NCI-H774 (cell line): ENCODE results near the gene PAPSS2.

ENCODE experiments used
- DNase-seq: peaks from one replicate; lab custom pipeline; 2025; lab: John Stamatoyannopoulos, UW

PAPSS2 gene

DNA sequence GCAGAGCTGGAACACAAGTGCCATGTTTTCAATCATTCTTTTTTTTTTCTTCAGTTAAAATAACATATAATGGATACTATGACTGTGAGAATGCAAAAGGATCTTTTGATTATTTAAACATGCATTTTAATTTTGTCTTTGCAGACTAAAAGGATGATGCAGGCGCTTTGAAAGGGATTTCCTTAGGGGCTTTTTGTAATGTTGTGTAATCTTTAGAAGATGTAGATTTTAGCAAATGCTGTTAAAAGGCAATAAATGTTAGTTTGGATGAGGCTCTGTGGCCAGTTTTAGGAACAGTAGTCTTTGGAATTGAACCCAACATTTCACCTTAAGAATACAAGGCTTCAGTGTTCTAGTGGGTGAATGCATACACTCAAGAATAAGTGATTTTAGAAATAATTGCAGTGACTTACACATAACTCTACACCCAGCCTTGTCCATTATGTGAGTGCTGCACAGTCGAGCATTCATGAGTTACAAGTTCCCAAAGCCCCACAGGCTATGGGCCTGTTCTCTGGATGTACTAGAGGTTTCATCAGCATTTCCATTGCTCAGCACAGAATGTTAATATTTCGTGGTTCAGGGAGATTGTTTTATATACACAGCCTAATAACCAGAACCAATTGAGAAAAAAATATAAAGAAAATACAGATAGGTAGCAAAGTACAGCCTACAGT is 11.6 kb downstream of the PAPSS2 start:
- no peak for DNase-seq

DNA sequence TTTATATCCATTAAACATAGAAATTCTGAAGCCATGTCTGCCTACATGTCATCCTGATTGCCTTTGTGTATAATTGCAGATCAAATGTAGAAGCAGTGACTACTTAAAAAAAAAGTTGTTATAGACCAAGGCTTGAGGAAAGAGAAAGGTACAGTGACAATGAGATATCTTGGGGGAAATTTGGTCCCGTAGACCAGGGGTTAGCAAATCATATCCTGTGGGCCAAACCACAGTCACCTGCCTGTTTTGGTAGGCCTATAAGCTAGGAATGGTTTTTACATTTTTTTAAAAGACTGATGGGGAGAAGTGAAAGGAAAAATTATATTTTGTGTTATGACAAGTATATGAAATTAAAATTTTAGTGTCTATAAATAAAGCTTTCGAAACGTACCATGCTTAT is 12.9 kb downstream of the PAPSS2 start:
- no peak for DNase-seq

DNA sequence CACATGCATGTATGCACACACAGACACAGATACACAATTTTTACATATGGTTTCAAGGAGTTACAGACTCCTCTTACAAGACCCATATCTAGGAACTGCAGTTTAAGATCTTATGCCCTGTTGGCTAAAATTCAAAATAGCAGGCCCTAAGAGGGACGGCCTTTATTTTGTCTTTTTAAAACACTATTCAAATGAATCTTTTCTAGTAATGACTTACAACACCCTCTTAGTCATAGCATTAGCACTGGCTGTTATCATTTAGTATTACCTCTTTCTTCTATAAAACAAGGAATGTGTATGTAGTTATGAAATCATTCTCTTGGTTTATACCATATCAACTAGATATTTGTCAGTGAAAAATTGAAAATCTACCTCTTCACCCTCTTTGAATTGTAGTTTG is 15.3 kb downstream of the PAPSS2 start:
- DNase-seq, result no peak

DNA sequence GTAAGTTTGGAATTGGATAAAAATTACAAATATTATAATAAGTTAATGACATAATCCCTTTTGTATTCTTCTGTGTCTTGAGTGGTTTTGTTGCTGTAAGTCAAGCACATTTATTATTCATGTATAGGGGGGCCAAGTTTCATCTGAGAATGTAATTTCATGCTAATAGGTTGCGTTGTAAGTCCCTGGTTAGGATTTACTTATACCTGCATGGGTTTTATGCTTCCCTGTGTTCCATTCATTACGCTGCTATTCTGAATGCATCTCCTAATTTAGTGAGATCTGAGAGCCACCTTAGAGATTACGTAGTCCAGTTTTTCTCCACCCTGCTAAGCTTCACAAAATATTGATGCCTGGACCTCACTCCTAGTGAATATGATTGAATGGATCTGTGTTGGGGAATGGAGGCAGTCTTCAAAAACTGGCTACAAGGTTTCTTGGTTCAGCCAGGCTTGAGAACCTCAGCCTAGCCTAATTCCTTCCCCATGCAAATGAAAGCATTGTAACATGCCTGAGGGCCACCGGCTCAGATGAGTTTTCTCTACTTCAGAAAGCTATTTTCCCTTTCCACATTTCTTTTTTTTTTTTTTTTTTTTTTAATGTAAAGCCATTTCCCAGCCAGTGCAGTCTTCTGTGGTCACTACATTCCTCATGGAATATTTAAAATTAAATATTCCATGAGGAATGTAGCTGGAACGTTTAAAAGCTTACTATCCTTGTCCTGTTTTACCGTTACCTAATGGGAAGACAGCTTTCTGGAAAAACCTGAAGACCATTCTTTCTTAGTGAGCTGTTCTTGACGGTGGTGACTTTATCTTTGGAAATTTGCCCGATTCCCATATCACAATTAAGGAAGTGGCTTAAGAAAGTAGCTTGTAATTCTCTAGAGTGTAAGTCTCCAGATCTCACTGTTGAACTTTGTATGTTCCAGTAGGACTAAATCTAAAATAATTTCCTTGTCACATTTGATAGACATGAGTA is 16.0 kb downstream of the PAPSS2 start:
- no peak for DNase-seq

DNA sequence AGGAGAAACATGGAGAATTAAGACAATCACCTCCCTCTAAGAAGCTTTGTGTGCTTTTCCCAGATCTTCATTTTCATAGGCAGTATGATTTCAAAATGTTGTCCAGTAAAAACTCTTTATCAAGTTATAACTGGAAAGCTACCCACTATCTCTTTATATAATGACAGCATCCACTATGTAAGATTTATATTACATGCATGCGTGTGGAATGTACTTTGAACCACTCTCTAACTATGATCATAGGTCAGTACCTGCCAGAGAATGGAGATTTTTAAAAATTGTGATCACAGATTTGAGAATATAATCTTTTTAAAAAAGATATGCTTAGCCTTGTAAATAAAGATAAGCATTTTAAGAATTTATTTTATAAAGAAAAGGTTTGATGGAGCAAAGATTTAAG is 17.9 kb downstream of the PAPSS2 start:
- DNase-seq, result no peak

DNA sequence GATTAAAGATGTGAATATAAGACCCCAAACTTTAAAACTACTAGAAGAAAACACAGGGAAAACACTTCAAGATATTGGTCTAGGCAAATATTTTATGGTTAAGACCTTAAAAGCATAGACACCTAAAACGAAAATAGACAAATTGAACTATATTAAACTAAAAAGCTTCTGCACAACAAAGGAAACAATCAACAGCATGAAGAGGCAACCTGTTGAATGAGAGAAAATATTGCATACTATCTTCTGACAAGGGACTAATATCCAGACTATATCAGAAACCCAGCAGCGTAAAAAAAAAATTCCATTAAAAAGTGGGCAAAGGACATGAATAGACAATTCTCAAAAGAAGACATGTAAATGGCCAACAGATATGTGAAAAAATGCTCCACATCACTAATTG is 18.6 kb downstream of the PAPSS2 start:
- DNase-seq, result no peak

DNA sequence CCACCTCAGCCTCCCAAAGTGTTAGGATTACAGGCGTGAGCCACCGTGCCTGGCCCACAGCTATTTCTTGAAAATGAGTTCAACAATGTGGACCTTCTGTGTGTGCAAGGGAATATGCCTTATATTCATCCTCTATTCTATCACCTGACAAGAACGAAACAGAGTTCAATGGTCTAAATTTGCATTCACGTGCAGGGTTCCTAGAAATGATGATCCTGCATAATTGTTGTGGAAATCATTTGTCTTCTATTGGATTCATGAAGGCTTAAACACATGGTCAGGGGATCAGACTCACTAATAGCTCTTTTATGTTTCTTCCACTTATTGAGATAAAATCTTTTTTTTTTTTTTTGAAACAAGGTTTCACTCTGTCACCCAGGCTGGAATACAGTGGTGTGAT is 23.7 kb downstream of the PAPSS2 start:
- DNase-seq, result no peak

DNA sequence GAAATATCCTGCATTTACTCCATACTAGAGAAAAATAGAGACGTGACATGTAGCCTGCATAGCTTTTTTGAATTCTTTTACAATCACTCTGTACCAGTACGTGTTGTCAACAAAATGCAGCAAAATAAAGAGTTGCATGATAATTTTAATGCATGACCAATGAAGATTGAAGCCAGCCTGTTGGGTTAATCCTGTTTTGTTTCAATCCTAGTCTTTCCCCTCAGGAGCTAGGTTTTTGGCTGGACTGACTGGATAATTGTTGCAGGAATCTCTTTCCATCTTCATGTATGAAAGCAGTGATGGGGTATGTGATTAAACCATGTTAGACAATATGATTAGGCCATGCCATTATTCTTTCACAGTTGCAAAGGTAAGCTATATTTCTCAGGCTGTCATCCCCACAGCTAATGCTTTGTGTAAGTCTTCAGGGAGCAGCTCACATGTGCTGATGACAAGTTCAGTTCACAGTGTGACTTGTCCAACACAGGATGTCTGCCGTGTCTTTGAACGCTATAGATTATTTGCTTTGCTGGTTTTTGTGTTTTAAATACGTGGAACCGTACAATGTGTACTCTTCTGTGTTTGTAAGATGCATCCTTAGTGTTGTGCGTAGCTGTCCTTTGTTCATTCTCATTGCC is 24.4 kb downstream of the PAPSS2 start:
- no peak for DNase-seq

DNA sequence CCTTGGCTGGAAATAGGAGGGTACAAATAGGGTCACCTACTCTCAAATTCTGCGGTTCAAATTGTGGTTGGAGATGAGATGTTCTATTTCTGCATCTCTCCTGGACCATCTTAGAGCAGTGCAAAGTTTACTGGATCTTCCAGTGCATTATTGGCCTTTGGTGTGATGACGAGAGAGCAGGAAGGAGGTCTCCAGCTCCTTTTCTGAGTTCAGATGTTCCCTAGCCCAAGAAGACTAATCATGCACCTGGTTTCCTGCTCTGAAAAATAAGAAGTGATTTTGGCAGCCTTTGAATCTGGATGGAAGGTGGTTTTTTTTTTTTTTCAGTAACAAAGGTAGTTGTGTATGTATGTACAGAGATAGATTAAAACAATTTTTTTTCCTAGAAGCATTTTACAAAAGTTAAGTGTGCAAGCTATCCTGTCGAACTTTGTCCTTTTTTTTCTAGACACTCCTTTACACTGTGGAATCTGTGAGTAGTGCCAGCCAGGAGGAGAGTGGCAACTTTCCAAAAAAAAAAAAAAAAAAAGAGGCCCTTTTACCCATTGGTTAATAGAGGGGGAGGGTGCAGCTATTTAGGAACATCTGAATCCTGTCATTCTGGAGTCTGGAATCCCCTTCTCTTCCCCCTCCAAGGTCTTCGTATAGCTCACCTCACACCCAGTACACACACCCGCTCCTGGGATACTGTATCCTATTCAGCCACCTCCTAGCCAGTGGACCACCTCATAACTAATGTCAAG is 26.3 kb downstream of the PAPSS2 start:
- DNase-seq, result no peak

DNA sequence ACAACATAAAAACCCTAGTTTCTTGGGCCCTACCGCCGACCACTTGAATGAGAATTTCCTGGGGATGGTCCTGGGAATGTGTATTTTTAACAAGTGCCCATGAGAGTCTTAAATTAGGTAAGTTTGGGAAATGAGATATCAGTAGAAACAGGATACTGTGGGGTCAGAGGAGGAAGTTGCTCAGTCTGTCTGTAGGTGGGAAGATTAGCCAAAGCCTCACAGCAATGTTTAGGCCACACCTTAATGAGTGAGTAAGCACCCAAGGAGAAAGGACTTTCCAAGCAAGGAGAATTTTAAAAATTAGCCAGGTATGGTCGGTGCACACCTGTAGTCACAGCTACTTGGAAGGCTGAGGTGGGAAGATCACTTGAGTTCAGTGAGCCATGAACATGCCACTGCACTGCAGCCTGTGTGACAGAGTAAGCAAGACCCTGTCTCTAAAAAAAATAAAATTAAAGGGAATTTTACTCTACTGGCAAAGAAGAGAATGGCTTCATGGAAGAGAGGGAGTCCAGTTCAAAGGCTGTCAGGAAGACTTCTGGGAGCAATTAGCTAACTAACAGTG is 31.9 kb downstream of the PAPSS2 start:
- no peak for DNase-seq

DNA sequence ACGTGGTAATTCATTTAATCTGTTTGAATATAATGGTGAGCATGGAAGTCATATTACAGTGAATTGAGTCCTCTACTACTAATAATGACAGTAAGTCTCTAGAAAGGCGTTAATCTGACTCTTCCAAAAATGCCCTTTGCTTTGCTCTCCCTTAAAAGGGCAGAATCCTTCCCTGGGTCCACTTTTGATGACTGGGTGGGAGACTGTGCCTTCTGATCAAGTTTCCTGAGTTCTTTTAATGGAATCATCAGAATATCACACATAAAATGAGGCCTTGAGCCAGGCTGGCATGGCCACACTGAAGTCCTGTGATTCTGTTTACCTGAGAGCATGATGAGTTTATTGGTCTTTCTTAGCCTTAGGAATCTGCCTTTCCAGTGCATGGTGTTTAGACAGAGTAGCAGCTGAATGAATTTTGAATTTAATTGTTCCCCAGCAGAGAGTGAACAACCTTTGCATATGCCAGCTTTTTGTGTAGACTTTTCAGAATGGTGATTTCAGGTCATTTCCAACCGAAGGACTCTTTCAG is 33.3 kb downstream of the PAPSS2 start:
- DNase-seq, result no peak

DNA sequence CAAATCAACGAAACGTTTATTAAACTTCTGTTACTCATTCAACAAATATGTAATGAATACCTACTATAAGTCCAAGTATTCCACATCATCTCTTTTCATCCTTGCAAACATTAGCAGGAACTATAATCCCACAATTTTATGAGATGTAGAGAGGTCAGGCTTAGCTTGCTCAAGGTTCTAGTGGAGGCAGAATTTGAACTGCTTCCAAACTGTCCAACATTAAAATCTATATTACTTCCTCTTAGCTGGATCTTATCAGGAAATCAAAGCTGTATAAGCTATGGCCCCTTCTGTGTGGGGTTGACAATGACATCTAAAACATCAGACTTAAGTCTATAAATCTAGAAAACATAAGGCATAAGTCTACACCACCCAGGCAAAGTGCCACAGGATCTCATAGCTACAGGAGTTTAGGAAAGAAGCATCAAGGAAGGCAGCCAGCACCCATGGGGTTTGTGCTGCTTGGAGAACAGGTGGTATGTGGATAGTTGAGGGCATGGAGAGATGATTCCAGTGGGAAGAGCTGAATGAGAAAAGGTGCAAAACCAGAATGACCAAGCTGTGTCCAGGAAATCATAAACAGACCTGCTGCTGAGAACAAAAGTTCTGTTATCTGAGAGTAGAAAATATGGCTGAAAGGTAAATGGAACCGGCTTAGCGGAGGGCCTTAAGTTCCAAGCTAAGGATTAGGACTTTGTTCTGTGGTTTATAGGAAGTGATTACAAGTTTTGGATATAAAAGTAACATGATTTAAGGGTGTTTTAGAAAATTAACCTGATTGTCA is 34.5 kb downstream of the PAPSS2 start:
- DNase-seq, result no peak

DNA sequence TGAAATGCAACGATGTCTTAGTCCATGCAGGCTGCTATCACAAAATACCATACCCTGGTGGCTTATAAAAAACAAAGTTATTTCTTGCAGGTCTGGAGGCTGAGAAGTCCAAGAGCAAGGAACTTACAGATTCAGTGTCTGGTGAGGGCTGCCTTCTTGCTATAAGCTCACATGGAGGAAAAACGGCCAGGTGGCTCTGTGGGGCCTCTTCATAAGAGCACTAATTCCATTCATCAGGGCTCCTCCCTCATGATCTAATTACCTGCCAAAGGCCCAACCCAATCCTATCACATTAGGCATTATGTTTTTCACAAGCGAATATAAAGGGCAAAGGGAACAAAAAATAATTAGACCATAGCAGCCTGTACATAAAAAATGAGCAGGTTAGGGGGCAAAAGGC is 35.4 kb downstream of the PAPSS2 start:
- no peak for DNase-seq

DNA sequence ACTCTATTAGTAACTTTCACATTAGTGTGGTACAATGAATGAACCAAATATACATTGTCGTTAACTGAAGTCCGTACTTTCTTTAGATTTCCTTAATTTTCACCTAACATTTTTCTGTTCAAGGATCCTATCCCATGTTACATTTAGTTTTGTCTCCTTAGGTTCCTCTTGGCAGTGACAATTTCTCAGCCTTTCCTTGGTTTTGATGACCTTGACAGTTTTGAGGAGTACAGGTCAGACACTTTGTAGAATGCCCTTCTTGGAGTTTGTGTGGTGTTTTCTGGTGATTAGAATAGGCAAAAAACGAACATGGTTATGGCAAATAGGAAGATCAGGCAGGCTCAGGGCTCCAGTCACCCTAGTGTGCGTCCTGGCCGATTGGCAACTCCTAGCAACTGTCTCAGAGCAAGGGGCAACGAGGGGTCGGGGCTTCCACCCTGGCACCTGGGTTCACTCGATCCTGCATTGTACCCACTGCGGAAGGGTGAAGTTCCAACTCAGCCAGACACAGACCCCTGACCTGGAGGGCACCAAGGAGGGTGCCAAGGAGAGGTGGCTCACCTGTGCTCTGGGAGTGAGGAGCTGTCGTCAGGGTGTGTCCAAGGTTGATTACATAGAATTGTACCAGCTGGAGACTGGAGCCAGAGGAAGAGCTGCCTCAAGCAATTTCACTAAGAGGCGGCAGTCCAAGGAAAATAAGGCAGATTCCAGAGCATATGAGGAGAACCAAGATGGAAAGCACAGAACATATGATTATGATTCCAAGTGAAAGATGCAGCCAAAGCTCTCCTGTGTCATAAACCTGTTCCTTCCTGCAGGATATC is 37.5 kb downstream of the PAPSS2 start:
- no peak for DNase-seq

DNA sequence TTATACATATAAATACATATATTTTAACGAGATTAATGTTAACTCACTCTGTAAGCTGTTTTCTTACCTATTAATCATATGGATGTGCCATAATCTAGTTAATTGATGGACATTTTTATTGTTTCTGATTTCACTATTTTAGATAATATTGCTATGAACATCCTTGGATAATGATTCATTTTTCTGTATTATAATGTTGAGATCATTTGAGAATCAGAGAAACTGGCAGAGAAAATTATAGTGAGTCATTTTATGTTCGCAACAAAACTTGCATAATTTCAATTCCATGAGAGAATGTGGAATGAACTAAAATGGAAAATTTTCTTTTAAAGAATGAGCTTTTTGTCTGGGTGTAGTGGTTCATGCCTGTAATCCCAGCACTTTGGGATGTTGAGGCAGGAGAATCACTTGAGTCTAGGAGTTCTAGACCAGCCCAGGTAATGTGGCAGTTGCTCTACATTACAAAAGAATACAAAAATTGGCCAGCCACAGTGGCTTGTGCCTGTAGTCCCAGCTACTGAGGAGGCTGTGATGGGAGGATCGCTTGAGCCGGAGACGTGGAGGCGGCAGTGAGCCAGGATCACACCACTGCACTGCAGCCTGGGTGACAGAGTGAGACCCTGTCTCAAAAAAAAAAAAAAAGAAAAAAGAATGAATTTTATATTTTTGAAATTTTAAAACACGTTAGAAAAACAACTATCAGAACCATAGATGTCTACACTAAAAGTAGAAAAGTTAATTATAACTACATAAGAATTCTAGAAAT is 40.5 kb downstream of the PAPSS2 start:
- no peak for DNase-seq

DNA sequence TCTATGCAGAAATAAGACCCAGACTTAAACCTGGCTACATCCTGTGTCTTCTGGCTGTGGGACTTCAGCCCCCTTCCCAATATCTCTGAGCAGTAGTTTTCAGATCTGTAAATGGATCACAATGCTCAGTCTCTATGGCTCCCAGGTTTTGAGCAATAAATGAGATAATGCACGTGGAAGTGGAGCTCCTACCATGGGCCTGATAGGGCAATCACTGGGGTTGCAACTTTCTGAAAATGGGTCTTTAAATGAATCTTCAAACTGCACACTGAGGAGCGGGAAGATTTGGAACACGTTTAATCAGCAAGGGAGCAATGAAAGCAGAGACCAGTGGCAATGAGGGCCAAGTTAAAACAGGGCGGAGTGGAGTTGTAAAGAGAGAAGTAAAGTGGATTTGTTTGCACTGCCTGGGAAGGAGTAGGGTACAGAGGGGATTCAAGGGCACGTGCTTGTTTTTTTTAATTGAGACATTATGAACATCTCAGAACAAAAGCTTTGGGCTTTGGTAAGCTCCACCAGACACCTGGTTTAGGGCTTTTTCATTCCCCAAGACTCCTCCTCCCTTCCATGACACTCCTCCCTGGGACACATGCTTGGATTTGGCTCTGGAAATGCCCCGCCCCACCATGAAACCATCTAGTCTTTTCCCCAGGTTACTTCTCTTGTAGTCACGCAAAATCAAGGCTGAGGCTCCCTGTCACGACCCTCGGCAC is 42.7 kb downstream of the PAPSS2 start:
- DNase-seq, result no peak

DNA sequence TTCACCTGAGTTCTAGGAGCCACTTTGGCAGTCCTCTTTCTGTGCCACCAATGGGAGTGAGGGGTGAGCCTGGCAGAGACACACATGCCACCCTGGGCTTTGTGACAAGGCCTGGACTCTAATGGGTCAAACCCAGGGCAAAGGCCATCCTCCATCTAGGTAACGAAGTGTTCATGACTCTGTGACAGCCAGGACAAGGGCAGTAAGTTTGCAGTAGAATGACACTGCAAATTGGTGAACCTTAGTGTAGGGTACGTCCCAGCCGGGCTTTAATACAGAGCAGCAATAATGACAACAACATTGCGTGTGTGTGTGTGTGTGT is 43.3 kb downstream of the PAPSS2 start:
- DNase-seq, result no peak

DNA sequence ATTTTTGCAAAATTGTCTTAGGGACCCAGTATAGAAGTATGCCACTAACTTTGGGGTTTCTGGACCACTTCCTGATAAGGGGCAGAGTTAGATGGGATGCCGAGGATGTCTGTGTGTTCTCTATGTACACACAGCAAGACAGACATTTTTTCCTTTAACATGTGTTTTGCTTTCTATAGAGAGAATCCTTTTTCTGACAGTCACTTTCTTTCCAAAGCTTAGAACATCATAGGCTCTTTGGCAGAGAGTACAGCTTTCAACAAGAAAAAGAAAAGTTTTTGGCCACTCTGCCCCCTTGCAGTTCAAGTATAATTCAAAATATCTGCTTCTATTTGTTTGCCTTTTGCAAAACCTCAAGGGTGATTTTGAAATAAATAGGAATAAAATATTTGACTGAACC is 44.1 kb downstream of the PAPSS2 start:
- DNase-seq, result no peak

DNA sequence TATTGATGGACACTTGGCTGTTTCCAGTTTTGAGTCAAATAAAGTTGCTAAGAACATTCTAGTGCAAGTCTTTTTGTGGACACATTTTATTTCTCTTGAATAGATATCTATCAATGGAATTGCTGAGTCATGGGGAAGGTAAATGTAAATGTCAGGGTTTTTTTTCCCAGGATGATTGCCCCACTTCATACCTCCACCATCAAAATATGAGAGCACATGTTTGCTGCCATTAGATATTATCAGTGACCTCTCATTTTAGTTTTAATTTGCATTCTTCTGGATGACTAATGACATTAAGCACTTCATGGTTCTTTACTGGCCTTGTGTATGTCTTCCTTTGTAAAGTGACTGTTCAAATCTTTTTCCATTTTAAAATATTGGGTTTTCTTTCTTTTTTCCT is 45.7 kb downstream of the PAPSS2 start:
- DNase-seq, result no peak
